Natural killer cell (primary cell): ENCODE measurements around the gene FMNL1. TPM values are rescaled to one million over a fixed set of nuclear protein-coding genes. Genes with fewer than 3 reads are reported as not detected.
"Not testable (repeated sequence)": the region's sequence is repeated elsewhere in the genome, so short reads cannot be mapped to it uniquely, and the experiment has no call there.

Source experiments
- ATAC-seq, 3 donors: fragments of 150-1000 bp in 2 of 3; fragments of 200-7000 bp in 1 of 3; cut with Tn5 transposase; 1 replicate in 1 of 3; 2 replicates in 2 of 3; pipeline ENCODE4 v1.10.0; 2021; ENCODE audit warnings: mild to moderate bottlenecking in 2 of 3, moderate library complexity in 2 of 3
- DNase-seq, 2 donors: peaks; one replicate each; pipeline versions ENCODE4 v3.0.0 to v3.0.0-alpha.2; 2013 to 2021; ENCODE audit warnings: mixed read lengths in 1 of 2
- H3K27ac ChIP-seq: one replicate; pipeline ENCODE4 v1.5.1; 2013; ENCODE audit warnings: mild to moderate bottlenecking, low read length
- H3K27me3 ChIP-seq: one replicate; pipeline ENCODE4 v1.6.1; 2013; ENCODE audit warnings: low read length; ENCODE audit not compliant: control insufficient read depth, insufficient read depth
- H3K36me3 ChIP-seq: one replicate; pipeline ENCODE4 v1.6.1; 2013; ENCODE audit warnings: low read length; ENCODE audit not compliant: control insufficient read depth, insufficient read depth
- H3K4me1 ChIP-seq: one replicate; pipeline ENCODE4 v1.6.1; 2013; ENCODE audit warnings: low read length; ENCODE audit not compliant: control insufficient read depth, insufficient read depth
- H3K4me3 ChIP-seq: one replicate; pipeline ENCODE4 v1.5.1; 2013; ENCODE audit warnings: low read length
- H3K9me3 ChIP-seq: one replicate; pipeline ENCODE4 v1.6.1; 2013; ENCODE audit warnings: low read length; ENCODE audit not compliant: control insufficient read depth, insufficient read depth
- H3K27ac Mint-ChIP-seq, 2 donors: one replicate each; pipeline ENCODE4 v1.8.0; 2022; ENCODE audit warnings: mild to moderate bottlenecking in 2 of 2, mixed read lengths in 2 of 2, moderate library complexity in 1 of 2
- H3K27me3 Mint-ChIP-seq, 2 donors: one replicate each; pipeline ENCODE4 v1.8.0; 2022; ENCODE audit warnings: low read depth in 2 of 2, mixed read lengths in 2 of 2
- H3K36me3 Mint-ChIP-seq: one replicate; pipeline ENCODE4 v1.8.0; 2022; ENCODE audit warnings: mixed read lengths
- H3K4me1 Mint-ChIP-seq, 2 donors: one replicate each; pipeline ENCODE4 v1.8.0; 2022; ENCODE audit warnings: mixed read lengths in 2 of 2
- H3K4me3 Mint-ChIP-seq: one replicate; pipeline ENCODE4 v1.8.0; 2022; ENCODE audit warnings: mild to moderate bottlenecking, moderate library complexity, mixed read lengths
- H3K9me3 Mint-ChIP-seq, 2 donors: one replicate each; pipeline ENCODE4 v1.8.0; 2022; ENCODE audit warnings: mixed read lengths in 2 of 2
- WGBS: methylation state at CpG from one replicate; pipeline ENCODE4 v1.1.7; 2013; ENCODE audit warnings: missing lambda C conversion rate; ENCODE audit not compliant: insufficient coverage; 5-methylcytosine and 5-hydroxymethylcytosine counted together
- intact Hi-C: fragments of 100-400 bp; cut with micrococcal nuclease; formaldehyde crosslinking; loops from one replicate; pipeline ENCODE4 v1.14.2; 2022
- total RNA-seq, 4 donors: library from RNA; stranded (reverse); fragments of 120-200 nt in 1 of 4; gene quantifications; one replicate each; pipeline versions ENCODE4 v1.2.3 to v1.2.4, GENCODE V29; 2013 to 2022
- TF ChIP-seq, protein P1 (sequence below): fragments of 200-600 bp; IDR thresholded peaks from one replicate; pipeline ENCODE4 v1.8.0; 2022; ENCODE audit warnings: antibody characterized with exemption

FMNL1 gene
- total RNA-seq, 3 donors from 2014 or later (not counting 1 experiment from before 2014, with no cell fraction given): 741 to 836 (median 752) TPM

DNA sequence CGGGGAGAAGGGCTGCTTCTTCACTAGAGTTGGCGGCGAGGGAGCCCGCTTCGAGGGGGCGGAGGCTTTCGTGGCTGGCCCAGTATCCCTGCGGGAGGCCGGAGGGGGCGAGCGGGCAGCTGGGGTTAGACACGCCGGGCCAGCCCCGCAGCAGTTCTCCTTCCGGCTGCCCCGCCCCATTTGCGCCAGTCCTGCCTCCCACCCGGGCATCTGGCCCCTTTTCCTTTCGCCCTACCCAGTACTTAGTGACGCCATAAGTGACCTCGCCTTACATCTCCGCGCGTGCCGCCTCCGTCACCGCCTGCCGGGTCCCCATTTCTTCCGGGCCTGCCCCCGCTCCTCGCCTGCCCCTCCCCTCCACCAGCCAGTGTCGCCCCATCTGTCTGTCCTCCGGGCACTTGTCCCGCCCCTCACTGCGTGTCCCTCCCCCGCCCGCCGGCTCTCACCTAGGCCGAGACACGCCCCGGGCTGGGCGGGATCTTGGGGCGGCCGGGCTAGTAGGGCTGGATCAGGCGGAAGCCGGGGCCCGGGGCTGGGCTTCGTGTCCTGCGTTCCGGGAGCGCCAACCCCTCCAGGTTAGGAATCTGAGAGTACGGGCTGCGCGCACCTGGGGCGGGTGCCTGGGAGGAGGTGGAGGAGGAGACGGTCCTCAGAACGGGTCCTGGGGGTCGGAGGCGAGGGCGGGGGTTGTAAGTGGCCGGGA lies 25.9 kb downstream of the FMNL1 start:
- intact Hi-C loops: loop anchor here (1.0 to 2.0 kb wide), 2 partner anchors 15 to 18 kb away; partner anchors contain the start of gene SPATA32
- Mint-ChIP-seq H3K36me3 (no peaks in the 10 kb centered on the region), H3K4me1 (peaks cover 33 to 61% of the 10 kb centered on the region in 2 donors), H3K9me3 (no peaks in the 10 kb centered on the region), H3K27ac (peak overlapping the region; percentile 87 to 89), H3K4me3 (peak overlapping the region; percentile 87), H3K27me3 (no peaks in the 10 kb centered on the region)
- TF ChIP-seq, protein P1, sequence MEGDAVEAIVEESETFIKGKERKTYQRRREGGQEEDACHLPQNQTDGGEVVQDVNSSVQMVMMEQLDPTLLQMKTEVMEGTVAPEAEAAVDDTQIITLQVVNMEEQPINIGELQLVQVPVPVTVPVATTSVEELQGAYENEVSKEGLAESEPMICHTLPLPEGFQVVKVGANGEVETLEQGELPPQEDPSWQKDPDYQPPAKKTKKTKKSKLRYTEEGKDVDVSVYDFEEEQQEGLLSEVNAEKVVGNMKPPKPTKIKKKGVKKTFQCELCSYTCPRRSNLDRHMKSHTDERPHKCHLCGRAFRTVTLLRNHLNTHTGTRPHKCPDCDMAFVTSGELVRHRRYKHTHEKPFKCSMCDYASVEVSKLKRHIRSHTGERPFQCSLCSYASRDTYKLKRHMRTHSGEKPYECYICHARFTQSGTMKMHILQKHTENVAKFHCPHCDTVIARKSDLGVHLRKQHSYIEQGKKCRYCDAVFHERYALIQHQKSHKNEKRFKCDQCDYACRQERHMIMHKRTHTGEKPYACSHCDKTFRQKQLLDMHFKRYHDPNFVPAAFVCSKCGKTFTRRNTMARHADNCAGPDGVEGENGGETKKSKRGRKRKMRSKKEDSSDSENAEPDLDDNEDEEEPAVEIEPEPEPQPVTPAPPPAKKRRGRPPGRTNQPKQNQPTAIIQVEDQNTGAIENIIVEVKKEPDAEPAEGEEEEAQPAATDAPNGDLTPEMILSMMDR: no peak
- Histone ChIP-seq H3K36me3 (peaks cover 47% of the 10 kb centered on the region), H3K4me1 (peaks cover 36% of the 10 kb centered on the region), H3K4me3 (peak overlapping the region; percentile 72), H3K27me3 (no peaks in the 10 kb centered on the region), H3K27ac (peak overlapping the region; percentile 81), H3K9me3 (no peaks in the 10 kb centered on the region)
- ATAC-seq: peak; percentile 83 to 93 (median 83)
- peak; percentile 89 to 96 for DNase-seq
- under 1% methylated on average over 61 of the region's 61 CpGs for WGBS

DNA sequence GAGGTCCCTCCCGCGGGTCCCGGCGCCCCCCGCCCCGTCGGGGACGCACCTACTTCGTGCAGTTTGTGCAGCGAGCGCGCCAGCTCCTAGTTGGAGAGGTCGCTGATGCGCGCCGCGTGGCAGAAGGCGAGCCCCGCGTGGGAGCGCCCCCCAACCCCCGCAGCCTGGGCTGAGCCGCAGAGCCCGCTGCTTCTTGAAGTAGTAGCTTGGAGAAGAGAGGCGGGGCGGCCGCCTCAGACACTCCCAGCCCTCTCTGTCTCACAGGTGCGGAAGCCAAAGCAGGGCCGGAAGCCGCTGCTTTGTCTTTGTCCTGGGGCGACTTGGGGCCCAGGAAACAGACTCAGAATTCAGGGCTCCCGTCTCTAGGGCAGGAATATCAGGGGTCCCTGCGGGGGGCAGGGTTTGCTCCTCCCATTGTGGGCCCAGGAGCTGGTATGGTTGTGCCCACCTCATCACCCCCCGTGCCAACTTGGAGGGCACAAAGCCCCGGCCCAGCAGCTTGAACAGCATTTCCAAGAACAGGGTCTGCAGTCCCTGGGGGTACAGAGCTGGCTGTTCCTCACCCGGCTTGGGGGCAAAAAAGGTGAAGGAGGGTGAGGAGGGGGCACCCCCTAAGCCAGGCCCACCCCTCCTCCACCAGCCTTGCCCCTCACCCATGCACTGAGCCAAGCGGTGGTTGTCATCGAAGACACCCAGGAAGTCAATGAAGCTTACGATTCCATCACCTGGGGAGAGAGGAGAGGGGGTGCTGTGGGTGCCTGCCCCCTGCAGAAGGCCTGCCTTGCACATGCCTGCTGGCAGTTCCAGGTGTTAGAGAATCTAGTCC lies 26.7 kb downstream of the FMNL1 start:
- H3K27ac ChIP-seq: peak overlapping the region; percentile 81
- H3K27me3 ChIP-seq: no peaks in the 10 kb centered on the region
- H3K9me3 ChIP-seq: no peaks in the 10 kb centered on the region
- no peaks in the 10 kb centered on the region for H3K36me3 Mint-ChIP-seq
- peaks cover 40% of the 10 kb centered on the region for H3K4me1 ChIP-seq
- peak overlapping the region; percentile 87 to 89 for H3K27ac Mint-ChIP-seq
- no peaks in the 10 kb centered on the region for H3K27me3 Mint-ChIP-seq
- no peaks in the 10 kb centered on the region for H3K9me3 Mint-ChIP-seq
- ATAC-seq (peak; percentile 58 to 78 (median 60)), DNase-seq (peak; percentile 66 to 92)
- TF ChIP-seq, protein P1: no peak
- intact Hi-C loops: loop anchor here (1.0 kb wide), 1 partner anchor 19 kb away; no protein-coding TSS in a partner anchor
- H3K36me3 ChIP-seq: peaks cover 40% of the 10 kb centered on the region
- peak overlapping the region; percentile 87 for H3K4me3 Mint-ChIP-seq
- peaks cover 39 to 63% of the 10 kb centered on the region in 2 donors for H3K4me1 Mint-ChIP-seq
- peak overlapping the region; percentile 72 for H3K4me3 ChIP-seq
- WGBS: 2% methylated on average over 37 of the region's 39 CpGs

DNA sequence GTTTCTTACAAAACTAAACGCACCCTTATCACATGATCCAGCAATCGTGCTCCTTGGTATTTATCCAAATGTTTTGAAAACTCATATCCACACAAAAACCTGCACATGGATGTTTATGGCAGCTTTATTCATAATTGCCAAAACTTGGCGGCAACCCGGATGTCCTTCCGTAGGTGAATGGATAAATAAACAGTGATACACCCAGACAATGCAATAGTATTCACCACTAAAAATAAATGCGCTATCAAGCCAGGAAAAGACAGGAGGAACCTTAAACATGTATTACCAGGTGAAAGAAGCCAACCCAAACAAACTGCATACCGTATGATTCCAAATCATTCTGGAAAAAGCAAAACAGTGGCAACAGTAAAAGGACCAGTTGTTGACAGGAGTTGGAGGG lies 30.2 kb downstream of the FMNL1 start:
- H3K36me3 Mint-ChIP-seq: no peaks in the 10 kb centered on the region
- Histone ChIP-seq H3K4me3 (no peak overlapping the region), H3K27me3 (no peaks in the 10 kb centered on the region), H3K27ac (no peak overlapping the region), H3K36me3 (peaks cover 4% of the 10 kb centered on the region), H3K4me1 (peaks cover 25% of the 10 kb centered on the region), H3K9me3 (no peaks in the 10 kb centered on the region)
- WGBS: 97% methylated on average over 7 of the region's 7 CpGs
- no peaks in the 10 kb centered on the region for H3K27me3 Mint-ChIP-seq
- peak overlapping the region; percentile 29 to 44 for H3K27ac Mint-ChIP-seq
- peaks cover 36 to 59% of the 10 kb centered on the region in 2 donors for H3K4me1 Mint-ChIP-seq
- no peaks in the 10 kb centered on the region for H3K9me3 Mint-ChIP-seq
- TF ChIP-seq, protein P1: no peak
- intact Hi-C loops: no loop called here
- no peak for ATAC-seq
- no peak overlapping the region for H3K4me3 Mint-ChIP-seq
- no peak for DNase-seq

DNA sequence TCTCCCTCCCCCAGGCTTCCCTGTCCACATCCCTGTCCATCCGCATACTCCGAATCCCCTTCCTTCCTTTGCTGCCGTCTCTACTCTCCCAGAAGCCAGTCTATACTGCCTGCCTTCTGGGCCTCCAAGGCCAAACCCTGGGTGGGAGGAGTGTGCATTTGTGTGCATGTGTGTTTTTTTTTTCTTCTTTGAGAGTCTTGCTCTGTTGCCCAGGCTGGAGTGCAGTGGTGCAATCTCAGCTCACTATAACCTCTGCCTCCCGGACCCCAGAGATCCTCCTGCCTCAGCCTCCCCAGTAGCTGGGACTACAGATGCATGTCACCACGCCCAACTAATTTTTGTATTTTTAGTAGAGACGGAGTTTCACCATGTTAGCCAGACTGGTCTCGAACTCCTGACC lies 31.6 kb downstream of the FMNL1 start:
- H3K27ac ChIP-seq: not testable (repeated sequence)

More for the DNA sequence above, 31.6 kb downstream of the FMNL1 start:
- H3K27me3 ChIP-seq, H3K36me3 ChIP-seq, H3K36me3 Mint-ChIP-seq, ATAC-seq, H3K9me3 Mint-ChIP-seq, H3K27me3 Mint-ChIP-seq, DNase-seq, H3K4me3 ChIP-seq, intact Hi-C loops, H3K4me3 Mint-ChIP-seq, H3K9me3 ChIP-seq: not testable (repeated sequence)
- Mint-ChIP-seq H3K4me1 (peaks cover 29 to 47% of the 10 kb centered on the region in 2 donors), H3K27ac (peak overlapping the region in 1 of 2 donors; percentile 44)
- 95% methylated on average over 7 of the region's 7 CpGs for WGBS
- H3K4me1 ChIP-seq: peaks cover 14% of the 10 kb centered on the region
